Natural killer cell treated with Interleukin-12 subunit alpha and Interleukin-12 subunit beta and Interleukin-15 and Interleukin-18, amount 100 ng/mL, for 72 hours (primary cell): ENCODE results near the gene SMIM3. TPM values are rescaled to one million over a fixed set of nuclear protein-coding genes. Genes with fewer than 3 reads are reported as not detected.
A peak's percentile ranks its signal among the peaks of the same experiment; 100 is the strongest.
"Not testable (repeated sequence)": the region's sequence is repeated elsewhere in the genome, so short reads cannot be mapped to it uniquely, and the experiment has no call there.

Source experiments
- ATAC-seq, 2 donors: fragments of 150-1000 bp; cut with Tn5 transposase in 1 of 2; sonication (Bioruptor Pico), chemical (Tn5 transposase) in 1 of 2; 2 replicates each; pipeline ENCODE4 v1.10.0; 2021
- DNase-seq: peaks from one replicate; pipeline ENCODE4 v3.0.0; 2022; ENCODE audit warnings: low spot score
- H3K27ac Mint-ChIP-seq, 2 donors: 1 replicate in 1 of 2; 2 replicates in 1 of 2; pipeline ENCODE4 v1.8.0; 2022; ENCODE audit warnings: mixed read lengths in 2 of 2, mild to moderate bottlenecking in 1 of 2, moderate library complexity in 1 of 2
- H3K27me3 Mint-ChIP-seq, 2 donors: 1 replicate in 1 of 2; 2 replicates in 1 of 2; pipeline ENCODE4 v1.8.0; 2022; ENCODE audit warnings: mixed read lengths in 2 of 2
- H3K36me3 Mint-ChIP-seq: one replicate; pipeline ENCODE4 v1.8.0; 2022; ENCODE audit warnings: mixed read lengths
- H3K4me1 Mint-ChIP-seq, 2 donors: 1 replicate in 1 of 2; 2 replicates in 1 of 2; pipeline ENCODE4 v1.8.0; 2022; ENCODE audit warnings: low read depth in 2 of 2, mixed read lengths in 2 of 2, mild to moderate bottlenecking in 1 of 2
- H3K4me3 Mint-ChIP-seq: one replicate; pipeline ENCODE4 v1.8.0; 2022; ENCODE audit warnings: mixed read lengths
- H3K9me3 Mint-ChIP-seq: 2 replicates; pipeline ENCODE4 v1.8.0; 2022; ENCODE audit warnings: mixed read lengths
- total RNA-seq, 2 donors: library from RNA; stranded (reverse); gene quantifications; one replicate each; pipeline ENCODE4 v1.2.3, GENCODE V29; 2022

Gene SMIM3
- total RNA-seq, 2 donors from 2014 or later = 24.5 to 30.4 TPM

- H3K9me3 Mint-ChIP-seq = peaks cover 4% of the 10 kb centered on the region
- no peaks in the 10 kb centered on the region for H3K27me3 Mint-ChIP-seq
- DNase-seq (no peak), ATAC-seq (no peak)
- peaks cover 12% of the 10 kb centered on the region for H3K36me3 Mint-ChIP-seq
- H3K27ac Mint-ChIP-seq = peak overlapping the region; percentile 89 to 98
- peak overlapping the region; percentile 43 for H3K4me3 Mint-ChIP-seq
- H3K4me1 Mint-ChIP-seq = peaks cover 41 to 56% of the 10 kb centered on the region in 2 donors
Observed at GRCh38 chr5:150791536-150791935, 13.0 kb downstream of the SMIM3 start.

GRCh38 chr5:150793423-150793888 lies 14.9 kb downstream of the SMIM3 start:
- H3K27me3 Mint-ChIP-seq, ATAC-seq, DNase-seq, H3K9me3 Mint-ChIP-seq, H3K4me3 Mint-ChIP-seq: not testable (repeated sequence)
- H3K36me3 Mint-ChIP-seq = peaks cover 23% of the 10 kb centered on the region
- peaks cover 30 to 56% of the 10 kb centered on the region in 2 donors for H3K4me1 Mint-ChIP-seq
- peak overlapping the region in 1 of 2 donors; percentile 15 for H3K27ac Mint-ChIP-seq

GRCh38 chr5:150794927-150795326 lies 16.4 kb downstream of the SMIM3 start:
- H3K4me1 Mint-ChIP-seq = peaks cover 16 to 42% of the 10 kb centered on the region in 2 donors
- H3K9me3 Mint-ChIP-seq = peaks cover 4% of the 10 kb centered on the region
- ATAC-seq (no peak), DNase-seq (no peak)
- no peak overlapping the region for H3K4me3 Mint-ChIP-seq
- H3K27ac Mint-ChIP-seq = no peak overlapping the region
- H3K27me3 Mint-ChIP-seq = no peaks in the 10 kb centered on the region
- peaks cover 23% of the 10 kb centered on the region for H3K36me3 Mint-ChIP-seq

- DNase-seq (no peak), ATAC-seq (no peak)
- peaks cover 23% of the 10 kb centered on the region for H3K36me3 Mint-ChIP-seq
- H3K4me1 Mint-ChIP-seq = peaks cover 0 to 31% of the 10 kb centered on the region in 2 donors
- no peak overlapping the region for H3K4me3 Mint-ChIP-seq
- no peak overlapping the region for H3K27ac Mint-ChIP-seq
- no peaks in the 10 kb centered on the region for H3K27me3 Mint-ChIP-seq
- peaks cover 4% of the 10 kb centered on the region for H3K9me3 Mint-ChIP-seq
Observed at GRCh38 chr5:150797384-150797783, 18.8 kb downstream of the SMIM3 start.

- Mint-ChIP-seq H3K27ac (peak overlapping the region in 1 of 2 donors; percentile 47), H3K27me3 (peaks cover 7 to 8% of the 10 kb centered on the region in 2 donors), H3K36me3 (peaks cover 20% of the 10 kb centered on the region), H3K4me1 (peaks cover 0 to 17% of the 10 kb centered on the region in 2 donors), H3K9me3 (peaks cover 3% of the 10 kb centered on the region), H3K4me3 (no peak overlapping the region)
- ATAC-seq (peak in 1 of 2 donors; percentile 43), DNase-seq (peak; percentile 61)
Observed at GRCh38 chr5:150801117-150801927, 22.8 kb downstream of the SMIM3 start.

GRCh38 chr5:150804388-150804787 lies 25.8 kb downstream of the SMIM3 start:
- Mint-ChIP-seq H3K36me3 (peaks cover 7% of the 10 kb centered on the region), H3K9me3 (peaks cover 3% of the 10 kb centered on the region), H3K4me3 (no peak overlapping the region), H3K27me3 (peaks cover 8 to 11% of the 10 kb centered on the region in 2 donors), H3K27ac (no peak overlapping the region), H3K4me1 (peaks cover 0 to 9% of the 10 kb centered on the region in 2 donors)
- DNase-seq (no peak), ATAC-seq (no peak)

GRCh38 chr5:150809363-150809762 lies 30.8 kb downstream of the SMIM3 start:
- no peak for DNase-seq
- Mint-ChIP-seq H3K36me3 (peaks cover 1% of the 10 kb centered on the region), H3K4me3 (no peak overlapping the region), H3K9me3 (no peaks in the 10 kb centered on the region), H3K4me1 (no peaks in the 10 kb centered on the region), H3K27me3 (peaks cover 2 to 7% of the 10 kb centered on the region in 2 donors), H3K27ac (no peak overlapping the region)
- ATAC-seq = no peak

- ATAC-seq (no peak), DNase-seq (no peak)
- H3K27ac Mint-ChIP-seq = no peak overlapping the region
- peaks cover 7% of the 10 kb centered on the region for H3K36me3 Mint-ChIP-seq
- H3K27me3 Mint-ChIP-seq = peaks cover 6 to 8% of the 10 kb centered on the region in 2 donors
- no peak overlapping the region for H3K4me3 Mint-ChIP-seq
- H3K4me1 Mint-ChIP-seq = no peaks in the 10 kb centered on the region
- H3K9me3 Mint-ChIP-seq = peaks cover 8% of the 10 kb centered on the region
Observed at GRCh38 chr5:150815010-150815409, 36.5 kb downstream of the SMIM3 start.

- Mint-ChIP-seq H3K27me3 (peaks cover 8 to 12% of the 10 kb centered on the region in 2 donors), H3K9me3 (peaks cover 12% of the 10 kb centered on the region), H3K27ac (no peak overlapping the region), H3K4me1 (no peaks in the 10 kb centered on the region), H3K4me3 (no peak overlapping the region), H3K36me3 (peaks cover 7% of the 10 kb centered on the region)
- no peak for ATAC-seq
- no peak for DNase-seq
Observed at GRCh38 chr5:150816946-150817345, 38.4 kb downstream of the SMIM3 start.

GRCh38 chr5:150829744-150830143 lies 51.2 kb downstream of the SMIM3 start:
- H3K36me3 Mint-ChIP-seq = no peaks in the 10 kb centered on the region
- peaks cover 13% of the 10 kb centered on the region for H3K9me3 Mint-ChIP-seq
- DNase-seq (no peak), ATAC-seq (no peak)
- no peak overlapping the region for H3K4me3 Mint-ChIP-seq
- no peaks in the 10 kb centered on the region for H3K4me1 Mint-ChIP-seq
- H3K27me3 Mint-ChIP-seq = peaks cover 0 to 14% of the 10 kb centered on the region in 2 donors
- no peak overlapping the region for H3K27ac Mint-ChIP-seq

- not testable (repeated sequence) for H3K4me1 Mint-ChIP-seq, ATAC-seq, H3K4me3 Mint-ChIP-seq, H3K27ac Mint-ChIP-seq, H3K36me3 Mint-ChIP-seq, DNase-seq
- H3K27me3 Mint-ChIP-seq = peaks cover 0 to 13% of the 10 kb centered on the region in 2 donors
- H3K9me3 Mint-ChIP-seq = peaks cover 13% of the 10 kb centered on the region
Observed at GRCh38 chr5:150831821-150832220, 53.3 kb downstream of the SMIM3 start.

GRCh38 chr5:150836064-150836463 lies 57.5 kb downstream of the SMIM3 start:
- peaks cover 0 to 17% of the 10 kb centered on the region in 2 donors for H3K27me3 Mint-ChIP-seq
- DNase-seq (no peak), ATAC-seq (no peak)
- no peaks in the 10 kb centered on the region for H3K4me1 Mint-ChIP-seq
- peaks cover 4% of the 10 kb centered on the region for H3K9me3 Mint-ChIP-seq
- no peak overlapping the region for H3K27ac Mint-ChIP-seq
- no peak overlapping the region for H3K4me3 Mint-ChIP-seq
- no peaks in the 10 kb centered on the region for H3K36me3 Mint-ChIP-seq

GRCh38 chr5:150836703-150837102 lies 58.1 kb downstream of the SMIM3 start:
- Mint-ChIP-seq H3K9me3 (peaks cover 3% of the 10 kb centered on the region), H3K36me3 (no peaks in the 10 kb centered on the region), H3K27ac (no peak overlapping the region), H3K27me3 (peaks cover 0 to 18% of the 10 kb centered on the region in 2 donors), H3K4me1 (no peaks in the 10 kb centered on the region), H3K4me3 (no peak overlapping the region)
- ATAC-seq = no peak
- no peak for DNase-seq

- H3K27ac Mint-ChIP-seq, H3K9me3 Mint-ChIP-seq, H3K4me3 Mint-ChIP-seq, ATAC-seq, DNase-seq, H3K36me3 Mint-ChIP-seq, H3K27me3 Mint-ChIP-seq: not testable (repeated sequence)
- H3K4me1 Mint-ChIP-seq = peaks cover 9 to 20% of the 10 kb centered on the region in 2 donors
Observed at GRCh38 chr5:150845185-150845859, 66.8 kb downstream of the SMIM3 start.
